Measurements from ENCODE around the gene ATF4.

The ATF4 gene

GRCh38 chr22:39490966-39491680 is 29.2 kb upstream of the ATF4 start:
- Histone ChIP-seq H3K9ac (ENCODE audit: low read length) (no peak overlapping the region), H3K27me3 (ENCODE audit: control insufficient read depth in 1 of 2, insufficient read depth in 2 of 2, low read length in 2 of 2) (no peaks in the 10 kb centered on the region), H3K9me3 (ENCODE audit: low read length) (no peaks in the 10 kb centered on the region), H3K4me1 (ENCODE audit: insufficient read depth, low read length) (no peaks in the 10 kb centered on the region), H3K36me3 (ENCODE audit: insufficient read depth, low read length) (no peaks in the 10 kb centered on the region), H3K27ac (ENCODE audit: low read depth, low read length) (no peak overlapping the region), H3K4me3 (ENCODE audit: low read depth in 1 of 2, low read length in 2 of 2) (no peak overlapping the region)

DNA sequence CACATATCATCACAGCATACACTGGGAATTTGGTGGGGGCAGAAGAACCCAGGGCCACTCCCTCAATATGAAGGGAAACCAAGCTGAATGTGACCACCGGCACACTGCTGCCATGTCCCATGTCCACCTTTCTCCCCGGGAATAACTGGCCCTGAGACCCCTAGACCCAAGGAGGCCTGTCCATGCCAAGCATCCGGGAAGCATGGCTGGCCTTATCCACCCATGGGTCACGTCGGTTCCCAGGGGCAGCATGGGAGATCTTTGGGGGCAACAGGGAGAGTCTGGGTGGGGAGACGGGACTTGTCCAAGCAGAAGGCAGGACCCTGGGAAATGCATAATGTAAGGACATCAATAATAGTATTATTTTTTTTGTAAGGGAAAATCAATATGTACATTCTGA is 28.7 kb upstream of the ATF4 start:
- Histone ChIP-seq H3K9ac (ENCODE audit: low read length) (no peak overlapping the region), H3K27me3 (ENCODE audit: control insufficient read depth in 1 of 2, insufficient read depth in 2 of 2, low read length in 2 of 2) (no peaks in the 10 kb centered on the region)

GRCh38 chr22:39492186-39492585 is 28.2 kb upstream of the ATF4 start:
- H3K4me1 ChIP-seq (ENCODE audit: insufficient read depth, low read length): no peaks in the 10 kb centered on the region
- no peaks in the 10 kb centered on the region for H3K36me3 ChIP-seq (ENCODE audit: insufficient read depth, low read length)
- no peak overlapping the region for H3K27ac ChIP-seq (ENCODE audit: low read depth, low read length)
- no peak overlapping the region for H3K4me3 ChIP-seq (ENCODE audit: low read depth in 1 of 2, low read length in 2 of 2)
- no peaks in the 10 kb centered on the region for H3K27me3 ChIP-seq (ENCODE audit: control insufficient read depth in 1 of 2, insufficient read depth in 2 of 2, low read length in 2 of 2)
- H3K9me3 ChIP-seq (ENCODE audit: low read length): no peaks in the 10 kb centered on the region
- no peak overlapping the region for H3K9ac ChIP-seq (ENCODE audit: low read length)

More for the DNA sequence above, 28.7 kb upstream of the ATF4 start:
- Histone ChIP-seq H3K4me3 (ENCODE audit: low read depth in 1 of 2, low read length in 2 of 2) (no peak overlapping the region), H3K4me1 (ENCODE audit: insufficient read depth, low read length) (no peaks in the 10 kb centered on the region), H3K27ac (ENCODE audit: low read depth, low read length) (no peak overlapping the region), H3K9me3 (ENCODE audit: low read length) (no peaks in the 10 kb centered on the region), H3K36me3 (ENCODE audit: insufficient read depth, low read length) (no peaks in the 10 kb centered on the region)

DNA sequence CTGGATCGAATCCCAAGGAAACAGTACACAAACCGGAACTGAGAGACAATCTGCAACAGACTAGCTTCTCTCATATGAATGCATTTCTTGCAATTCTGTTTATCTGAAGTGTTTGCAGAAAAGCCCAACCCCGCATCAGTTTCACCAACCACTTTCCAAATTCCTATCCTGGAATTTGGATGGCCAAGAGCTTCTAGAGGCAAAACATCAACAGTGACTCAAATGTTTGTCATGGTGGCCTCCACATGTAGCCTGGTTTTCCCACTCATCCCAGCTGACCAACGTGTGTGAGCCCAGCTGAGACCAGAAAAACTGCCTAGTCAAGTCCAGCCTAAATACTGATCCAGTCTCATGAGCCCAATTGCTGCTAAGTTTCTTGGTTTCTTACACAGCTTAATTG is 26.6 kb upstream of the ATF4 start:
- Histone ChIP-seq H3K9ac (ENCODE audit: low read length) (no peak overlapping the region), H3K36me3 (ENCODE audit: insufficient read depth, low read length) (no peaks in the 10 kb centered on the region), H3K4me3 (ENCODE audit: low read depth in 1 of 2, low read length in 2 of 2) (no peak overlapping the region), H3K9me3 (ENCODE audit: low read length) (no peaks in the 10 kb centered on the region), H3K27ac (ENCODE audit: low read depth, low read length) (no peak overlapping the region), H3K27me3 (ENCODE audit: control insufficient read depth in 1 of 2, insufficient read depth in 2 of 2, low read length in 2 of 2) (no peaks in the 10 kb centered on the region), H3K4me1 (ENCODE audit: insufficient read depth, low read length) (no peaks in the 10 kb centered on the region)

- no peaks in the 10 kb centered on the region for H3K4me1 ChIP-seq (ENCODE audit: insufficient read depth, low read length)
- H3K27me3 ChIP-seq (ENCODE audit: control insufficient read depth in 1 of 2, insufficient read depth in 2 of 2, low read length in 2 of 2): no peaks in the 10 kb centered on the region
- H3K36me3 ChIP-seq (ENCODE audit: insufficient read depth, low read length): no peaks in the 10 kb centered on the region
- H3K27ac ChIP-seq (ENCODE audit: low read depth, low read length): no peak overlapping the region
- no peak overlapping the region for H3K4me3 ChIP-seq (ENCODE audit: low read depth in 1 of 2, low read length in 2 of 2)
- no peak overlapping the region for H3K9ac ChIP-seq (ENCODE audit: low read length)
- H3K9me3 ChIP-seq (ENCODE audit: low read length): no peaks in the 10 kb centered on the region
Measured at GRCh38 chr22:39494471-39495120, 25.8 kb upstream of the ATF4 start.

DNA sequence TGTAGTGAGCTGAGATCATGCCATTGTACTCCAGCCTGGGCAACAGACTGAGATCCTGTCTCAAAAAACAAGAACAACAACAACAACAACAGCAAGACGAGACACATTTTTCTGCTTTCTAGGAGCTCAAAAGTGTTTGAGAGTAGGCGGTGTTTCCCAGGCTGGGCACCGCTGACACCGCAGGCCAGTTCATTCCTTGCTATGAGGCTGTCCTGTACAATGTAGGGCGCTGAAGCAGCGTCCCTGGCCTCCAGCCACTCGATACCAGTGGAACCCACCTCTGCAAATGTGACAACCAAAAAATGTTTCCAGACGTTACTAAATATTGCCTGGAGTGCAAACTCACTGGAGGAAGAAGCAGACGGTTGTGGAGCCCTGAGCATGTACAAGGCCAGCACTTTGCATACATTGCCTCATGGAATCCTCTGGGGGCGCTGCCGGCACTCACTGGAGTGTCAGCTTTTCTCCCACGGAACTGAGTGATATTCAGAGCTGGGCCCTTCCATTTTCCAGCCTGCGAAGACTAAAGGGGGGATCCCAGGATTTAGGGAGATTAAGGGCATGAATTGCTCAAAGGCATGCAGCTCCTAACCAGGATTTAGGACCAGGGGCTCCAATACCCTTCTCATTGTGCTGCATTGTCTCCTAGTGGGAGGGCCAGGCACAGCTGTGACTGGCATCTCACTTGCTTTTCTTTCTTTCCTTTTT is 24.1 kb upstream of the ATF4 start:
- H3K27ac ChIP-seq (ENCODE audit: low read depth, low read length): no peak overlapping the region
- no peak overlapping the region for H3K9ac ChIP-seq (ENCODE audit: low read length)
- peaks cover 5% of the 10 kb centered on the region for H3K4me1 ChIP-seq (ENCODE audit: insufficient read depth, low read length)
- H3K27me3 ChIP-seq (ENCODE audit: control insufficient read depth in 1 of 2, insufficient read depth in 2 of 2, low read length in 2 of 2): no peaks in the 10 kb centered on the region
- H3K4me3 ChIP-seq (ENCODE audit: low read depth in 1 of 2, low read length in 2 of 2): no peak overlapping the region
- no peaks in the 10 kb centered on the region for H3K9me3 ChIP-seq (ENCODE audit: low read length)
- H3K36me3 ChIP-seq (ENCODE audit: insufficient read depth, low read length): no peaks in the 10 kb centered on the region

DNA sequence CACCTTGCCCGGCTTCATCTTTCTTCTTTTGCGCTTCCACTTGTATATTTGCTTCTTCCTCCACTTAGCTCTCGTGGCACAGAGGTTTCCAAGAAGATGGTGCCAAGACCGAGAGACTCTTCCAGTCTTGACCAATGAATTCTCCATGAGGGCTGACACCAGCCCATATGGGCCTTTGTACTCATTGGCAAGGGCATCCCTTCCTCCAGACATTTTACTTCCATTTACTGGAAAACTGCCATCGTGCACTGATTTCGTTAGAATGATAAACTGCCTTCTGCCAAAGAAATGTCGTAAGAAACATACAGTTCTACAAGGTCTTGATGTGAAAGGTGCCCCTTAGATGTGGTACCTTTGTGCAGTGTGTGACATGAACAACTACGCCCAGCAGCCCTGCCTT is 22.9 kb upstream of the ATF4 start:
- H3K27ac ChIP-seq (ENCODE audit: low read depth, low read length): no peak overlapping the region
- H3K4me3 ChIP-seq (ENCODE audit: low read depth in 1 of 2, low read length in 2 of 2): no peak overlapping the region
- H3K36me3 ChIP-seq (ENCODE audit: insufficient read depth, low read length): no peaks in the 10 kb centered on the region
- H3K9ac ChIP-seq (ENCODE audit: low read length): no peak overlapping the region
- no peaks in the 10 kb centered on the region for H3K27me3 ChIP-seq (ENCODE audit: control insufficient read depth in 1 of 2, insufficient read depth in 2 of 2, low read length in 2 of 2)
- H3K4me1 ChIP-seq (ENCODE audit: insufficient read depth, low read length): peaks cover 10% of the 10 kb centered on the region
- no peaks in the 10 kb centered on the region for H3K9me3 ChIP-seq (ENCODE audit: low read length)

DNA sequence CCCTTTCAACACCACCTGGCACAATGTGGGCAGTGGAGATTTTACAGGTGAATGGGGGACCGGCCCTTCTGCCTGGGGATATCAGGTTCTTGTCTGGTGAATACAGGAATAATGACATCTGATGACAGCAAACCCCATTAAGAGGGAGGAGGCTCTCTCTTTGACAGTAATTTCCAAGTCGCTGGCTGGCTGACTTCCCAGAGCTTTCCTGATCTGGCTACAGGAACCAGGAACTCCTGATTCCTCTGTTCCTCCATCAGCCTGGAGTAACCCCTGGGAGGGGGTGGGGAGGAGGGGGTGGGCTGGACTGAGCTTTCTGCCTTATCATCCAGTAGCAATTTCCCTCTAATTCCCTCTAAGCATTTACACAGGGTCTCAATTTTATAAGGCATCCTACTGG is 22.0 kb upstream of the ATF4 start:
- no peaks in the 10 kb centered on the region for H3K36me3 ChIP-seq (ENCODE audit: insufficient read depth, low read length)
- H3K4me1 ChIP-seq (ENCODE audit: insufficient read depth, low read length): peaks cover 16% of the 10 kb centered on the region
- H3K27ac ChIP-seq (ENCODE audit: low read depth, low read length): no peak overlapping the region
- H3K4me3 ChIP-seq (ENCODE audit: low read depth in 1 of 2, low read length in 2 of 2): no peak overlapping the region
- H3K9ac ChIP-seq (ENCODE audit: low read length): no peak overlapping the region
- no peaks in the 10 kb centered on the region for H3K9me3 ChIP-seq (ENCODE audit: low read length)
- H3K27me3 ChIP-seq (ENCODE audit: control insufficient read depth in 1 of 2, insufficient read depth in 2 of 2, low read length in 2 of 2): no peaks in the 10 kb centered on the region

GRCh38 chr22:39498802-39499201 is 21.6 kb upstream of the ATF4 start:
- H3K4me3 ChIP-seq (ENCODE audit: low read depth in 1 of 2, low read length in 2 of 2): no peak overlapping the region
- H3K27ac ChIP-seq (ENCODE audit: low read depth, low read length): no peak overlapping the region
- H3K9ac ChIP-seq (ENCODE audit: low read length): no peak overlapping the region
- no peaks in the 10 kb centered on the region for H3K9me3 ChIP-seq (ENCODE audit: low read length)
- no peaks in the 10 kb centered on the region for H3K27me3 ChIP-seq (ENCODE audit: control insufficient read depth in 1 of 2, insufficient read depth in 2 of 2, low read length in 2 of 2)
- peaks cover 21% of the 10 kb centered on the region for H3K4me1 ChIP-seq (ENCODE audit: insufficient read depth, low read length)
- H3K36me3 ChIP-seq (ENCODE audit: insufficient read depth, low read length): peaks cover 3% of the 10 kb centered on the region

- Histone ChIP-seq H3K36me3 (ENCODE audit: insufficient read depth, low read length) (peaks cover 14% of the 10 kb centered on the region), H3K27ac (ENCODE audit: low read depth, low read length) (no peak overlapping the region), H3K27me3 (ENCODE audit: control insufficient read depth in 1 of 2, insufficient read depth in 2 of 2, low read length in 2 of 2) (no peaks in the 10 kb centered on the region), H3K4me3 (ENCODE audit: low read depth in 1 of 2, low read length in 2 of 2) (no peak overlapping the region), H3K4me1 (ENCODE audit: insufficient read depth, low read length) (peaks cover 22% of the 10 kb centered on the region), H3K9me3 (ENCODE audit: low read length) (no peaks in the 10 kb centered on the region), H3K9ac (ENCODE audit: low read length) (no peak overlapping the region)
Measured at GRCh38 chr22:39500101-39500500, 20.3 kb upstream of the ATF4 start.

DNA sequence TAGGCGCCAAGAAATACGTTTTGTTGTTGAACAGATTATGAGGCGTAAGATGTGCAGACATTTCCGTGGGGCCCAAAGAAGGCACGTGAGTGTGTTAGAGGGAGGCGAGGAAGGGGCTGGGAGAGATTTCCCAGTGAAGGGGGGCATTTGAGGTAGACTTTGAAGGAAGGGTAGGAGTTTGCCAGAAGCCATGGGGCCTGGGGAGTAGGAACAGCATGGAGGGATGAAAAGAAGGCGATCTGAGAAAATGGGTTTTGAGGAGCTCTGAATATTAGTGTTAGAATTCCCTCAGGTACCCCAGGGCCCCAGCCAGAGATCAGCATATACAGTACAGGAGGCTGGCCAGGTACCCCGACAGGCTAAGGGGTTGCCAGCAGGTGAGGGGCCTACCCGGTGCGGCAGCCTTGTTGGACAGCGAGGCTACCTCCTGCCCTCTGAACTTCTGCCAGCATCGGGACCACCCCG is 18.7 kb upstream of the ATF4 start:
- peaks cover 30% of the 10 kb centered on the region for H3K36me3 ChIP-seq (ENCODE audit: insufficient read depth, low read length)
- peak overlapping the region; percentile 39 for H3K9ac ChIP-seq (ENCODE audit: low read length)
- no peaks in the 10 kb centered on the region for H3K27me3 ChIP-seq (ENCODE audit: control insufficient read depth in 1 of 2, insufficient read depth in 2 of 2, low read length in 2 of 2)
- H3K4me3 ChIP-seq (ENCODE audit: low read depth in 1 of 2, low read length in 2 of 2): peak overlapping the region; percentile 95
- H3K27ac ChIP-seq (ENCODE audit: low read depth, low read length): peak overlapping the region; percentile 81
- no peaks in the 10 kb centered on the region for H3K9me3 ChIP-seq (ENCODE audit: low read length)
- H3K4me1 ChIP-seq (ENCODE audit: insufficient read depth, low read length): peaks cover 22% of the 10 kb centered on the region

Measured in muscle layer of colon (tissue), 2 donors.